HG03439 (cell line): Measurements from ENCODE around the gene RASGEF1C.

ENCODE experiments used
- ATAC-seq: cut with Tn5 transposase; IDR thresholded peaks from one replicate; pipeline ENCODE4 v1.9.1; 2021; ENCODE audit warnings: mild to moderate bottlenecking, moderate library complexity; ENCODE audit not compliant: unreplicated experiment

The RASGEF1C gene

GRCh38 chr5:180180421-180180820 lies 28.6 kb downstream of the RASGEF1C start:
- no peak for ATAC-seq

- no peak for ATAC-seq
Measured at GRCh38 chr5:180179442-180180420, 29.3 kb downstream of the RASGEF1C start.

GRCh38 chr5:180178531-180179441 lies 30.2 kb downstream of the RASGEF1C start:
- no peak for ATAC-seq

GRCh38 chr5:180176191-180176590 lies 32.8 kb downstream of the RASGEF1C start:
- no peak for ATAC-seq

- no peak for ATAC-seq
Measured at GRCh38 chr5:180175015-180175431, 34.0 kb downstream of the RASGEF1C start.

GRCh38 chr5:180174587-180174972 lies 34.4 kb downstream of the RASGEF1C start:
- no peak for ATAC-seq

- no peak for ATAC-seq
Measured at GRCh38 chr5:180173875-180174586, 35.0 kb downstream of the RASGEF1C start.

- ATAC-seq, result no peak
Measured at GRCh38 chr5:180173198-180173544, 35.8 kb downstream of the RASGEF1C start.

GRCh38 chr5:180172447-180173197 lies 36.4 kb downstream of the RASGEF1C start:
- ATAC-seq, result no peak

- no peak for ATAC-seq
Measured at GRCh38 chr5:180171568-180172094, 37.4 kb downstream of the RASGEF1C start.

- ATAC-seq, result no peak
Measured at GRCh38 chr5:180170810-180171567, 38.0 kb downstream of the RASGEF1C start.

- no peak for ATAC-seq
Measured at GRCh38 chr5:180170106-180170809, 38.8 kb downstream of the RASGEF1C start.

- ATAC-seq, result no peak
Measured at GRCh38 chr5:180169248-180170105, 39.5 kb downstream of the RASGEF1C start.

- ATAC-seq, result no peak
Measured at GRCh38 chr5:180168758-180169157, 40.3 kb downstream of the RASGEF1C start.

- ATAC-seq, result no peak
Measured at GRCh38 chr5:180166176-180166575, 42.8 kb downstream of the RASGEF1C start.

GRCh38 chr5:180162304-180162661 lies 46.7 kb downstream of the RASGEF1C start:
- ATAC-seq, result no peak

- ATAC-seq, result no peak
Measured at GRCh38 chr5:180161420-180162303, 47.3 kb downstream of the RASGEF1C start.
